ENCODE measurements around the gene AGMAT. TPM values are rescaled to one million over a fixed set of nuclear protein-coding genes. Genes with fewer than 3 reads are reported as not detected.
"Not testable (repeated sequence)": the region's sequence is repeated elsewhere in the genome, so short reads cannot be mapped to it uniquely, and the experiment has no call there.

Gene AGMAT
- polyA plus RNA-seq, 3 donors from 2014 or later: 0.39 to 0.64 TPM; not detected in 1

- peaks cover 0 to 9% (median 2%) of the 10 kb centered on the region in 3 donors for H3K27me3 Mint-ChIP-seq (ENCODE audit: low read depth in 3 of 3)
- H3K4me3 Mint-ChIP-seq: peak overlapping the region in 1 of 5 donors; percentile 25
- peaks cover 0 to 3% (median 3%) of the 10 kb centered on the region in 3 donors for H3K36me3 Mint-ChIP-seq
- H3K27ac Mint-ChIP-seq: peak overlapping the region in 1 of 6 donors; percentile 36
- peaks cover 0 to 1% (median 0%) of the 10 kb centered on the region in 6 donors for H3K9me3 Mint-ChIP-seq
- DNase-seq: no peak
- H3K4me1 Mint-ChIP-seq: peaks cover 49 to 76% of the 10 kb centered on the region in 2 donors
Observed at GRCh38 chr1:15620902-15621682, 36.2 kb upstream of the AGMAT start.

DNA sequence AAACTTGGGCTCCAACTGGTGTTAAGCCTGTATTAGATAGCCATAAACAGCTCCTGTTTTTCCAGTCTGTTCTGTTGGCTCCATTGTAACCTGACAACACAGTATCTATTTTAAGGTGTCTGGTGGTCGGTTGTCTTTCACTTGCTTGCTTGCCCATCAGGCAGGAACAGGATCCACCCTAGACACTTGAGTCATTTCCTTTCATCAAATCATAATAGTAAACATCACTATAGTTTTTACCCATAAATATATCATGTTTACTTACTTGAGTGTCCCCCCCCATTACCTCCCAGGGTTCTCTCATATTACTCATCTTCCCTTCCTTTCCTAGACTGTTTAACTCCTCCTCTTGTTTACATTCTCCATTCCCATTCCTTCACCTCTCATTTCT, 35.3 kb upstream of the AGMAT start:
- H3K36me3 Mint-ChIP-seq: peaks cover 0 to 3% (median 2%) of the 10 kb centered on the region in 3 donors
- peak; percentile 14 to 46 (median 34) for DNase-seq
- H3K4me1 Mint-ChIP-seq: peaks cover 48 to 70% of the 10 kb centered on the region in 2 donors
- peak overlapping the region in 2 of 5 donors; percentile 9 to 36 for H3K4me3 Mint-ChIP-seq
- peaks cover 0 to 1% (median 0%) of the 10 kb centered on the region in 6 donors for H3K9me3 Mint-ChIP-seq
- peak overlapping the region in 4 of 6 donors; percentile 11 to 86 (median 63) for H3K27ac Mint-ChIP-seq
- H3K27me3 Mint-ChIP-seq (ENCODE audit: low read depth in 3 of 3): peaks cover 0 to 9% (median 2%) of the 10 kb centered on the region in 3 donors

GRCh38 chr1:15618655-15619525, 34.0 kb upstream of the AGMAT start:
- H3K27ac Mint-ChIP-seq: peak overlapping the region; percentile 91 to 95 (median 93)
- peaks cover 44 to 60% of the 10 kb centered on the region in 2 donors for H3K4me1 Mint-ChIP-seq
- DNase-seq: no peak
- H3K27me3 Mint-ChIP-seq (ENCODE audit: low read depth in 3 of 3): peaks cover 0 to 9% (median 2%) of the 10 kb centered on the region in 3 donors
- peaks cover 0 to 1% (median 0%) of the 10 kb centered on the region in 6 donors for H3K9me3 Mint-ChIP-seq
- peak overlapping the region; percentile 87 to 94 (median 91) for H3K4me3 Mint-ChIP-seq
- peaks cover 0 to 4% (median 0%) of the 10 kb centered on the region in 3 donors for H3K36me3 Mint-ChIP-seq

DNA sequence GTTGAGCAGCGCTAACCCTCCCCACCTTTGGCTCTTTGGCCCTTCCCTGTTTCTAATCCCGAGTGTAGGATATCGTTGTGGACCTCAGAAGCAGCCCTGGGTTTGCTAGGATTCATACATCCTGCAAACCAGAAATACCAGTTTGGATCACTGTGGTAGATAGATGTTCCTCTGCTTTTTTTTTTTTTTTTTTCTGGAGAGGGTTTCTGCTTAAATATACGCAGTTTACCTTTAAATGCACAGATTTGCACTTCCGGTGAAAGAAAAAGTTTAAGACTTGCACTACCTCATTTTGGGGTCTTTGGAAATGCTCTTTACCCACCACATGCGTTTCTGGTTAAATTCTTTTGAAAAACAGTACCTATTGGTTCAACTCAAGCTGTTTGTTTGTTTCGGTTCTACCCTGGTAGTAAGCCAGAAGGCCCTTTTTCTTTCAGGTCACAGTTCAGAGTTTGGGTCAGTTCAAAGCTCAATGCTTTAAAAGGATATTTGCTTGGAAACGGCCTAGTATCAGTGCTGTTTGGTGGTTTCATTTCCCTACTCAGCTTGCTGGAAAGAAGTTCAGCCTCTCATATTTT, 33.3 kb upstream of the AGMAT start:
- DNase-seq: peak; percentile 9 to 25 (median 15)
- peaks cover 0 to 4% (median 0%) of the 10 kb centered on the region in 3 donors for H3K36me3 Mint-ChIP-seq
- peaks cover 0 to 1% (median 0%) of the 10 kb centered on the region in 6 donors for H3K9me3 Mint-ChIP-seq
- H3K4me3 Mint-ChIP-seq: peak overlapping the region; percentile 87 to 94 (median 91)
- peak overlapping the region; percentile 91 to 95 (median 93) for H3K27ac Mint-ChIP-seq
- peaks cover 0 to 9% (median 2%) of the 10 kb centered on the region in 3 donors for H3K27me3 Mint-ChIP-seq (ENCODE audit: low read depth in 3 of 3)
- H3K4me1 Mint-ChIP-seq: peaks cover 44 to 59% of the 10 kb centered on the region in 2 donors

DNA sequence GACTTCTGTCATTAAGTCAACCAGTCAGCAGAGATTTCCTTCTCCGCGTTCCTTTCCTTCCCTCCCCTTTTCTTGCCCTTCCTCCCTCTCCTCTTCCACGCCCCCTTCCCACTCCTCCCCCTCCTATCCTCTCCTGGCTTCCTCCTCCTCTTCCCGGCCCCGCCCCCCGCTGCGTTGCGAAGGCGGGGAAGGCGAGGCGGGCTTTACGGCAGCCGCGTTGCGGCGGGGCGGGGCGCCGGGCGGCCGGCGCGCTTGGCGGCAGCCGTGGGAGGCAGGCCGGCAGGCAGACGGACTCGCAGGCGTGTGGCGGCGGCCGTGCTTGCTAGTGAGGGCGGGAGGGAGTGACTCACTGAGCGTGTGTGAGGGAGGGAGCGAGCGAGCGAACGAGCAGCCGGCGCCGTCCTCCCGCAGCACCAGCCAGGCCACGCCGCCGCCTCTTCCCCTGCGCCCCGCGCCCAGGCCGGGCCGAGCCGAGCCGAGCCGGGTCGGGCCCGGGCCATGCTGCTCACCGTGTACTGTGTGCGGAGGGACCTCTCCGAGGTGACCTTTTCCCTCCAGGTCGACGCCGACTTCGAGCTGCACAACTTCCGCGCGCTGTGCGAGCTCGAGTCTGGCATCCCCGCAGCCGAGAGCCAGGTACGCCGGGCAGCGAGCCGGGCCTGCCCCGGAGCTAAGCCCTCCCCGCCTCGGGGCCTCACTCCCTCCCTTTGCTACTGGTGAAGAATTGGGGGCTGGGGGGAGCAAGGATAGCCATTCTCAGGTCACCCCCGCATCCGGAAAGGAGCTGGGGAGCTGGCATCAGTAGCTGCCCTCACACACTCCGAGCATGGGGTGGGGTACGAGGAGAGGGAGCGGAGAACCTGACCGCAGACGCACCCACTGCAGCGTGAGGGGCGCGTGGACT, 32.6 kb upstream of the AGMAT start, which contains the start of gene DDI2:
Gene DDI2, plus strand, starts transcription at position 286 of the 904 bp plus-strand sequence. Its CDS starts 213 bp downstream, at position 499.
- Mint-ChIP-seq H3K4me3 (peak within 1 kb of the TSS; percentile 87 to 94 (median 91)), H3K4me1 (peaks cover 40 to 52% of the 10 kb centered on the region in 2 donors), H3K36me3 (peaks cover 0 to 4% (median 0%) of the 10 kb centered on the region in 3 donors), H3K9me3 (peaks cover 0 to 1% (median 0%) of the 10 kb centered on the region in 6 donors), H3K27me3 (ENCODE audit: low read depth in 3 of 3) (peaks cover 0 to 9% (median 2%) of the 10 kb centered on the region in 3 donors), H3K27ac (peak within 1 kb of the TSS; percentile 91 to 95 (median 93))
- peak; percentile 93 to 94 (median 93) for DNase-seq

DNA sequence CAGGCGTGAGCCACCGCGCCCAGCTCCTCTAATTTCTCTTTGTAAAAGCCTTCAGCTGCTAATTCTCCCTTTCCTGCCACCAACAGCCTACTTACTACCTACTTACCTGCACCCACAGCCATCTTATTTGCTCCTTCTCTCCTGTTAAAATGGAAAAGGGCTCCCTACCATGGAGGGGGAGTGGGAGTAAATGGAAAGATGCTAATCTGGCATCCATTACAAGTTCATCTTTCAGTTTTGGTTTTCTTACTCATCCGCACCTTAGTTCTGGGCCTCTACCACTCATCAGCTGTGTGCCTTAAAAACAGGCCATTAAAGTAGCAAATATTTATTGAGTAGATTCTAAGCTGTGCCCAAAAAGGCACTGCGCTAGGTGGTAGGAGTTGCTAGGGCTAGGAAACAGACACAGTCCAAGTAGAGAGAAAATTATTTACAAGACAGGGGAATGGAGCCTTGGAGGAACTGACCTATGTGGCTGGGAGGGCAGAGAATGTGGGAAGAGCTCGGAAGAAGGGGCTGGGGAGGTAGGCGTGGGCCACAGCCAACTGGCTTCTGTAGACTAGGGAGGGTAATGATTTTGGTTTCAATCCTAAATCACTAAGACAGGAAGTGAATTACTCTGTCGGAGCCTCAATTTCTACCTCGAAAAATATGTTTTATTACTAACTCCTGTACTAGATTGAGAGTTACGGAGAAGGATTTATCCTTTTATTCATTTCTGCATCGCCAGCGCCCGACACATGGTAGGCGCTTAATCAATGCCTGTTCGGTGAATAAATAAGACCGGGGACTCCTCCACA, 31.7 kb upstream of the AGMAT start:
- DNase-seq: no peak
- Mint-ChIP-seq H3K36me3 (peaks cover 0 to 4% (median 0%) of the 10 kb centered on the region in 3 donors), H3K27me3 (ENCODE audit: low read depth in 3 of 3) (peaks cover 0 to 9% (median 2%) of the 10 kb centered on the region in 3 donors)

DNA sequence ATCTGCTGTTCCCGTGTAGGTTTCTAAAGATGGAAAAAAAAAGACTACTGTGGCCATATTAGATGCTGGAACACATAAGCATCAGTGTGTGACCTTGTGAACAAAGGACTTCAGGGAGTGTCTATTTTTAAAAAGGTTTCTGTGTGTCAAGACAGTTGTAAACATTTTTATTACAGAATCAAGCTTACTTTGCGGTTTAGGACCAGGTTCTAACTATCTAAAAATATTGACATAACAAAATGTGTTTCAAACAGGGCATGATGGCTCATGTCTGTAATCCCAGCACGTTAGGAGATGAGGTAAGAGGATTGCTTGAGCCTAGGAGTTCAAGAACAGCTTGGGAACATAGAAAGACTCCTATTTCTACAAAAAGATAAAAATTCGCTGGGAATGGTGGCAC, 25.3 kb upstream of the AGMAT start:
- Mint-ChIP-seq H3K27ac (no peak overlapping the region), H3K27me3 (ENCODE audit: low read depth in 3 of 3) (peaks cover 0 to 6% (median 0%) of the 10 kb centered on the region in 3 donors), H3K9me3 (no peaks in the 10 kb centered on the region), H3K4me3 (no peak overlapping the region), H3K36me3 (peaks cover 0 to 4% (median 0%) of the 10 kb centered on the region in 3 donors), H3K4me1 (no peaks in the 10 kb centered on the region)
- DNase-seq: no peak

More for the DNA sequence above, 31.7 kb upstream of the AGMAT start:
- H3K4me1 Mint-ChIP-seq: peaks cover 37 to 43% of the 10 kb centered on the region in 2 donors
- H3K9me3 Mint-ChIP-seq: peaks cover 0 to 1% (median 0%) of the 10 kb centered on the region in 6 donors
- H3K27ac Mint-ChIP-seq: peak overlapping the region; percentile 88 to 95 (median 92)
- H3K4me3 Mint-ChIP-seq: peak overlapping the region; percentile 87 to 94 (median 91)

DNA sequence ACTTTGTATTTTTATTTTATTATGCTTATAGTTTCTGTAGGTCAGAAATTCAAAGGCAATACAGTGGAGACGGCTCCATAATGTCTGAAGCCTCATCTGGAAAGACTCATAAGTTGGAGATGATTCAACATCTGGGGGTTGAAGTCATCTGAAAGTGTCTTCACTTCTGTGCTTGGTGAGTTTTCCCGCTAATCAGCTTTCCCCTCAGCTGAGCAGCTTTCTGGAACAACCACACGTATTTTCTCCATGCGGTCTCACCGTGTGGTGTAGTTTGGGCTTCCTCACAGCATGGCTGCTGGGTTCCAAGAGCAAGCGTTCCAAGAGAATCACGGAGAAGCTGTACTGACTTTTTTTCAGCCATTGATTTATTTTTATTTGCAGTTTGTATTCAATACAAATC, 24.8 kb upstream of the AGMAT start:
- no peaks in the 10 kb centered on the region for H3K9me3 Mint-ChIP-seq
- H3K4me3 Mint-ChIP-seq: no peak overlapping the region
- no peaks in the 10 kb centered on the region for H3K4me1 Mint-ChIP-seq
- peaks cover 0 to 4% (median 0%) of the 10 kb centered on the region in 3 donors for H3K36me3 Mint-ChIP-seq
- no peak for DNase-seq
- no peak overlapping the region for H3K27ac Mint-ChIP-seq
- peaks cover 0 to 6% (median 0%) of the 10 kb centered on the region in 3 donors for H3K27me3 Mint-ChIP-seq (ENCODE audit: low read depth in 3 of 3)

DNA sequence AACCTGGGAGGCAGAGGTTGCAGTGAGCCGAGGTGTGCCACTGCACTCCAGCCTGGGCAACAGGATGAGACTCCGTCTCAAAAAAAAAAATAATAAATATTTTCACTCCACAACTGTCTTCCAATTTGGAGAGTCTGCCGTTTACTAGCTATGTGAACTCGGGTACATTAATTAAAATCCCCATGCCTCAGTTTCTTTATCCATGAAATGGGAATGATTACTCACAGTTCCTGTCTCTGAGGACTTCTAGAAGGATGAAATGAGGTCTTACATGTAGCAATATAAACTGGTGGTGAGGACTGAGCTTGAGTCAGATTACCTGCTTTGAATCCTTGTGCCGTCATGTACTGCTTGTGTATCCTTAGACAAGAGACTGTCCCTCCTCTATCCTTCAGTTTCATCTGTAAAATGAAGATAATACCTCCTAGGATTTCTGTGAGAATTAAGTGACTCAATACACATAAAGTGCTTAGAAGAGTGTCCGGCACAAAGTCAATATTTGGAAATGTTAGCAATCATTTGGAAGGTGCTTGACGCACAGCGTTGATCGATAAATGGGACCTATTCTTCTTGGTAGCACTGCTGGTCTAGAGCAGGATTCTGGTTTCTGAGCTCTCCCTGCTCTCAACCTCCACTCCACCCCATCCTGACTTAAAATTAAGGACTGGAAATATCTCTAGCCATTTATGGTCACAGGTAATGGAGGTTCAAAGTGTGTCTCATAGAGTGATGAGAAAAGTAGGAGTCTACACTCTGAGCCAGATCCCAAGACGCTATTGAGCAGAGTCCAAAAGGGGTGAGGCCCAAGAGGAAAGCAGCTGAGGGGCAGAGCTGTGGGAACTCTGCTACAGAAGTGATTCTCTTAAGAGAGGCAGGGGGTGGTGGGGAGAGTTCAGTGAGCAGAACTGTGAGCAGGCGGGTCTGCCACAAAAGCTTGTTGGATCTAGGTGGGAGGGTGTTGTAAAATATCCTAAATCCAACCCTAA, 20.8 kb upstream of the AGMAT start:
- no peak overlapping the region for H3K27ac Mint-ChIP-seq

GRCh38 chr1:15604400-15604799, 19.5 kb upstream of the AGMAT start:
- Mint-ChIP-seq H3K27me3 (ENCODE audit: low read depth in 3 of 3) (peaks cover 9 to 15% (median 11%) of the 10 kb centered on the region in 3 donors), H3K27ac (peak overlapping the region in 1 of 6 donors; percentile 28), H3K4me3 (peak overlapping the region; percentile 75 to 85 (median 81)), H3K4me1 (peaks cover 15 to 18% of the 10 kb centered on the region in 2 donors)
- not testable (repeated sequence) for H3K9me3 Mint-ChIP-seq, DNase-seq, H3K36me3 Mint-ChIP-seq

More for the DNA sequence above, 20.8 kb upstream of the AGMAT start:
- peaks cover 7 to 13% (median 10%) of the 10 kb centered on the region in 3 donors for H3K27me3 Mint-ChIP-seq (ENCODE audit: low read depth in 3 of 3)
- no peak for DNase-seq
- no peaks in the 10 kb centered on the region for H3K36me3 Mint-ChIP-seq
- no peaks in the 10 kb centered on the region for H3K9me3 Mint-ChIP-seq
- H3K4me3 Mint-ChIP-seq: peak overlapping the region in 1 of 5 donors; percentile 4
- peaks cover 15 to 18% of the 10 kb centered on the region in 2 donors for H3K4me1 Mint-ChIP-seq

DNA sequence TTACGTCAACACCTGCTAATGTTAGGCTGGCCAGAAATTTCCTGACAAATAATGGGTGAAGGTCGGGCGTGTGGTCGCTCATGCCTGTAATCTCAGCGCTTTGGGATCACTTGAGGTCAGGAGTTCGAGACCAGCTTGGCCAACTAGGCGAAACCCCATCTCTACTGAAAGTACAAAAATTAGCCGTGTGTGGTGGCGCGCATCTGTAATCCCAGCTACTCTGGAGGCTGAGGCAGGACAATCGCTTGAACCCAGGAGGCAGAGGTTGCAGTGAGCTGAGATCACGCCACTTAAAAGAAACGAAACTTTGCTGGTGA, 19.1 kb upstream of the AGMAT start:
- not testable (repeated sequence) for H3K36me3 Mint-ChIP-seq, DNase-seq, H3K9me3 Mint-ChIP-seq
- Mint-ChIP-seq H3K4me3 (peak overlapping the region; percentile 75 to 85 (median 81)), H3K27me3 (ENCODE audit: low read depth in 3 of 3) (peaks cover 9 to 15% (median 11%) of the 10 kb centered on the region in 3 donors), H3K27ac (peak overlapping the region; percentile 42 to 88 (median 80)), H3K4me1 (peaks cover 15 to 18% of the 10 kb centered on the region in 2 donors)

All from immature natural killer cell (primary cell).